Mesothelial cell of epicardium (in vitro differentiated cells): ENCODE data around the gene HADHA. TPM values are rescaled to one million over a fixed set of nuclear protein-coding genes. Genes with fewer than 3 reads are reported as not detected.

ENCODE experiments used
- DNase-seq, 2 experiments: peaks; one replicate each; pipeline ENCODE4 v3.0.0; 2021; ENCODE audit warnings: low spot score in 2 of 2; ENCODE audit not compliant: unreplicated experiment in 2 of 2
- H3K27ac Mint-ChIP-seq: 2 replicates; pipeline ENCODE4 v1.8.0; 2021; ENCODE audit warnings: mixed read lengths
- H3K27me3 Mint-ChIP-seq: 2 replicates; pipeline ENCODE4 v1.8.0; 2021; ENCODE audit warnings: low read depth, mixed read lengths
- H3K36me3 Mint-ChIP-seq: 2 replicates; pipeline ENCODE4 v1.8.0; 2021; ENCODE audit warnings: mixed read lengths
- H3K4me1 Mint-ChIP-seq: 2 replicates; pipeline ENCODE4 v1.8.0; 2021; ENCODE audit warnings: mixed read lengths
- H3K4me3 Mint-ChIP-seq: 2 replicates; pipeline ENCODE4 v1.8.0; 2021; ENCODE audit warnings: mild to moderate bottlenecking, moderate library complexity, mixed read lengths
- H3K9me3 Mint-ChIP-seq: 2 replicates; pipeline ENCODE4 v1.8.0; 2021; ENCODE audit warnings: mixed read lengths
- total RNA-seq: library from RNA; stranded (reverse); gene quantifications from 3 replicates; pipeline ENCODE4 v1.2.1, GENCODE V29; 2021
- TF ChIP-seq, protein P1 (sequence below): fragments of 200-600 bp; sonication (generic); IDR thresholded peaks from one replicate; pipeline ENCODE4 v1.5.0; 2021; ENCODE audit warnings: antibody characterized with exemption; ENCODE audit not compliant: unreplicated experiment

HADHA gene
- total RNA-seq, 1 donor from 2014 or later, result 100 TPM

DNA sequence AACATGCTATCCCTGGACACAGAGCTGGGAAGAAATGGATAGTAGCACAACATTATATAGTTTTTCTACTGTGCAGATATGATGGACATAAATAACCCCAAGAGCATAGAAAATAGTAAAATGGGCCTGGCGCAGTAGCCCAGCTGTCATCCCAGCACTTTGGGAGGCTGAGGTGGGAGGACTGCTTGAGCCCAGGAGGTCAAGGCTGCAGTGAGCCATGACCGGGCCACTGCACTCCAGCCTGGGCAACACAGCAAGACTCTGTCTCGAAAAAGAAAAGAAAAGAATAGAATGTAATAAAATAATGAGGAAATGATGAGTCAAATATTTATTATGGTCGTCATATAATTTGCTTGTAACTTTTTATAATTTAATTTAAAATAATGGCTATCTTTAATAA lies 79.0 kb downstream of the HADHA start:
- Mint-ChIP-seq H3K4me1 (no peaks in the 10 kb centered on the region), H3K27me3 (peaks cover 2% of the 10 kb centered on the region), H3K9me3 (no peaks in the 10 kb centered on the region), H3K27ac (no peak overlapping the region), H3K36me3 (no peaks in the 10 kb centered on the region), H3K4me3 (no peak overlapping the region)
- no peak for DNase-seq
- TF ChIP-seq, protein P1, sequence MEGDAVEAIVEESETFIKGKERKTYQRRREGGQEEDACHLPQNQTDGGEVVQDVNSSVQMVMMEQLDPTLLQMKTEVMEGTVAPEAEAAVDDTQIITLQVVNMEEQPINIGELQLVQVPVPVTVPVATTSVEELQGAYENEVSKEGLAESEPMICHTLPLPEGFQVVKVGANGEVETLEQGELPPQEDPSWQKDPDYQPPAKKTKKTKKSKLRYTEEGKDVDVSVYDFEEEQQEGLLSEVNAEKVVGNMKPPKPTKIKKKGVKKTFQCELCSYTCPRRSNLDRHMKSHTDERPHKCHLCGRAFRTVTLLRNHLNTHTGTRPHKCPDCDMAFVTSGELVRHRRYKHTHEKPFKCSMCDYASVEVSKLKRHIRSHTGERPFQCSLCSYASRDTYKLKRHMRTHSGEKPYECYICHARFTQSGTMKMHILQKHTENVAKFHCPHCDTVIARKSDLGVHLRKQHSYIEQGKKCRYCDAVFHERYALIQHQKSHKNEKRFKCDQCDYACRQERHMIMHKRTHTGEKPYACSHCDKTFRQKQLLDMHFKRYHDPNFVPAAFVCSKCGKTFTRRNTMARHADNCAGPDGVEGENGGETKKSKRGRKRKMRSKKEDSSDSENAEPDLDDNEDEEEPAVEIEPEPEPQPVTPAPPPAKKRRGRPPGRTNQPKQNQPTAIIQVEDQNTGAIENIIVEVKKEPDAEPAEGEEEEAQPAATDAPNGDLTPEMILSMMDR, result no peak

DNA sequence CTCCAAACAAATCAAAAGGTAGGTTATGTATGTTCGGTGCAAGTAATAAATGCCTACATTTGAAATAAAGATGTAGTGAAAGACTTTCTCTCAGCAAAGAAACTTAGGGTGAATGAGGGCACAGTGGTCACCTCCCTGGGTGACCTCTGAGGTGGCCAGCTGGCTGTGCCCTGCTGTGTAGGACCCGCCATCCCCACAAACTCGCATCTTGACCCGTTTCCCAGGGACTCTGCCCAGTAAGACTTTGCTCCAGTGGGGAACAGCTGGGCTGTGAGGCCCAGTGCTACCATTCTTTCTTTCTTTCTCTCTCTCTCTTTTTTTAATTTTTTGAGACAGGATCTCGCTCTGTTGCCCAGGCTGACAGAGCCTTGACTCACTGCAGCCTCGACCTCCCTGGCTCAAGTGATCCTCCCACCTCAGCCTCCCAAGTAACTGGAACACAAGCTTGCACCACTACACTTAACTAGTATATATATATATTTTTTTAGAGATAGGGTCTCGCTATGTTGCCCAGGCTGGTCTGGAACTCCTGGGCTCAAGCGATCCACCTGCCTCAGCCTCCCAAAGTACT lies 79.7 kb downstream of the HADHA start:
- no peaks in the 10 kb centered on the region for H3K9me3 Mint-ChIP-seq
- no peak for DNase-seq
- no peaks in the 10 kb centered on the region for H3K36me3 Mint-ChIP-seq
- peaks cover 2% of the 10 kb centered on the region for H3K27me3 Mint-ChIP-seq
- TF ChIP-seq, protein P1, result no peak
- no peak overlapping the region for H3K27ac Mint-ChIP-seq
- no peaks in the 10 kb centered on the region for H3K4me1 Mint-ChIP-seq
- H3K4me3 Mint-ChIP-seq, result no peak overlapping the region

DNA sequence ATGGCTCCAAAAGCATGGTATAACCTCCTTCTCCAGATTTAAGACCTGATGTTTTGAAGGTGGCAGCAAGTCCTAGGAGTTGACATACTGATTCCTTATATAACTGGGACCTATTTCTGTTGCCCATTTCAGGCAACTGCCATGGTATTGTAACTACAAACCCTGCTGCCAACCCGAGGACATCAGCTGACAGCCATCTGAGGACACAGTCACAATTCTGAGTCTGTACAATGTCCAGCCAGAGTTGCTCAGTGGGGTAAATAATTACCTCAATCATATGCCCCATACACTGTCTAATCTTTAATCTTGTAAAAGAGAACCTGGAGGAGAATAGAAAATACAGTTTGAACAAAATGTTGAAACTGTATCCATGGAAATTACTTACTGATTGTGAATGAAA lies 80.2 kb downstream of the HADHA start:
- Mint-ChIP-seq H3K4me1 (no peaks in the 10 kb centered on the region), H3K27ac (no peak overlapping the region), H3K36me3 (no peaks in the 10 kb centered on the region), H3K27me3 (peaks cover 2% of the 10 kb centered on the region), H3K9me3 (no peaks in the 10 kb centered on the region), H3K4me3 (no peak overlapping the region)
- TF ChIP-seq, protein P1, result no peak
- DNase-seq, result no peak

DNA sequence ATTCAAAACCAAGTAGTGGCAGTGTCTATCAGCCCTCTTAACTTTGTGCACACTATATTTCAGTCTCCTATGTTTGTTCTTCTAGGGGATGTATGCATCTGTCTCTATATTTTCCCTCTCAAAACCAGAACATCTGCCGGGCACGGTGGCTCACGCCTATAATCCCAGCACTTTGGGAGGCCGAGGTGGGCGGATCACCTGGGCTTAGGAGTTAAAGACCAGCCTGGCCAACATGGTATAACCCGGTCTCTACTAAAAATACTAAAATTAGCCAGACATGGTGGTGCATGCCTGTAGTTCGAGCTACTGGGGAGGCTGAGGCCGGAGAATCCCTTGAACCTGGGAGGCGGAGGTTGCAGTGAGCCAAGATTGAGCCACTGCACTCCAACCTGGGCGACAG lies 81.5 kb downstream of the HADHA start:
- Mint-ChIP-seq H3K36me3 (no peaks in the 10 kb centered on the region), H3K4me3 (no peak overlapping the region), H3K27me3 (peaks cover 2% of the 10 kb centered on the region), H3K4me1 (no peaks in the 10 kb centered on the region), H3K27ac (no peak overlapping the region), H3K9me3 (no peaks in the 10 kb centered on the region)
- TF ChIP-seq, protein P1, result no peak
- DNase-seq, result no peak

DNA sequence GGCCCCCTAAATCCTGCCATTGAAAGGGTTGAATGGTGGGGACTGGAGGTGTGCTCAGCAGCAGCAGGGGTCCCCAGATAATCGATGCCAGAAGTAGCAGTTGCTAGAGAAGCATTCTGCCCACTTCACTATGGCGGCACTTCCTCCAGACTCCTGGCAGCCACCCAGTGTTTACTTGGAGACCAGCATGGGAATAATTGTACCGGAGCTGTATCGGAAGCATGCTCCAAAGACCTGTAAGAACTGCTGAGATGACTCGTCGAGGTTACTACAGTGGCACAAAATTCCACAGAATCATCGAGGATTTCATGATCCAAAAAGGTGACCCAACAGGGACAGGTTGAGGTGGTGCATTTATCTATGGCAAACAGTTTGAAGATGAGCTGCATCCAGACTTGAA lies 82.5 kb downstream of the HADHA start:
- Mint-ChIP-seq H3K27ac (no peak overlapping the region), H3K27me3 (peaks cover 2% of the 10 kb centered on the region), H3K4me1 (no peaks in the 10 kb centered on the region), H3K9me3 (peaks cover 4% of the 10 kb centered on the region), H3K36me3 (no peaks in the 10 kb centered on the region), H3K4me3 (no peak overlapping the region)
- peak in 1 of 2 experiments; percentile 19 for DNase-seq
- TF ChIP-seq, protein P1, result no peak

DNA sequence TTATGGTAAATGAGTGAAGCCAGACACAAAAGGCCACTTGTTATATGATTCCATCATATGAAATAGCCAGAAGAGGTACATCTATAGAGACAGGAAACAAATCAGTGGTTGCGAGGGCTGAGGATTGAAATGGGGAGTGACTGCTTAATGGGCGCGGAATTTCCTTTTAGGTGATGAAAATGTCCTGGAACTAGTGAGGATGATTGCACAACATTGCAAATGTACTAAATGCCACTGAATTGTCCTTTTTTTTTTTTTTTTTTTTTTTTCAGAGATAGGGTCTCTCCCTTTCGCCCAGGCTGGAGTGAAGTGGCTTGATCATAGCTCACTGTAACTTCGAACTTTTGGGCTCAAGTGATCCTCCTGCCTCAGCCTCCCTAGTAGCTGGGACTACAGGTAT lies 86.9 kb downstream of the HADHA start:
- DNase-seq, result no peak
- no peak overlapping the region for H3K4me3 Mint-ChIP-seq
- H3K4me1 Mint-ChIP-seq, result no peaks in the 10 kb centered on the region
- TF ChIP-seq, protein P1, result no peak
- no peaks in the 10 kb centered on the region for H3K36me3 Mint-ChIP-seq
- H3K27ac Mint-ChIP-seq, result no peak overlapping the region
- H3K9me3 Mint-ChIP-seq, result peaks cover 14% of the 10 kb centered on the region
- H3K27me3 Mint-ChIP-seq, result no peaks in the 10 kb centered on the region
